A549 treated with dexamethasone at 1 μM for 4 hours (cell line): ENCODE data around the gene PCDHB7. TPM values are rescaled to one million over a fixed set of nuclear protein-coding genes. Genes with fewer than 3 reads are reported as not detected.

Experiments
- total RNA-seq: library from RNA; stranded (reverse); fragments of 200-300 nt; extraction: Qiagen RNA extraction; gene quantifications from 5 replicates; pipeline ENCODE4 v1.2.3, GENCODE V29; 2022

Gene PCDHB7
- 0.02 TPM in 1 of 5 replicates, not detected in the others for total RNA-seq

GRCh38 chr5:141172381-141173204, at the start of gene PCDHB7:
TSS of gene PCDHB7 (plus strand) at chr5:141172644. CDS start at chr5:141172836, 192 bp downstream.

GRCh38 chr5:141135030-141135717, 37.3 kb upstream of the PCDHB7 start, which contains the start of gene PCDHB5:
TSS of gene PCDHB5 (plus strand) at chr5:141135206. CDS start at chr5:141135435, 229 bp downstream.

GRCh38 chr5:141149812-141150211, 22.6 kb upstream of the PCDHB7 start, which contains the start of gene PCDHB6:
TSS of gene PCDHB6 (plus strand) at chr5:141150057. CDS start at chr5:141150258, 201 bp downstream.

GRCh38 chr5:141177577-141178191, 5.2 kb downstream of the PCDHB7 start, which contains the start of gene PCDHB8:
TSS of gene PCDHB8 (plus strand) at chr5:141177790. CDS start at chr5:141178035, 245 bp downstream.

GRCh38 chr5:141182248-141182647, 9.8 kb downstream of the PCDHB7 start, which contains the start of gene PCDHB16:
TSS of gene PCDHB16 (plus strand) at chr5:141182387. CDS start at chr5:141182560, 173 bp downstream.

GRCh38 chr5:141186897-141187512, 14.6 kb downstream of the PCDHB7 start, which contains the start of gene PCDHB9:
TSS of gene PCDHB9 (plus strand) at chr5:141187161. CDS start at chr5:141187319, 158 bp downstream.

GRCh38 chr5:141192110-141192725, 19.8 kb downstream of the PCDHB7 start, which contains the start of gene PCDHB10:
TSS of gene PCDHB10 (plus strand) at chr5:141192353. CDS start at chr5:141192553, 200 bp downstream.

GRCh38 chr5:141199359-141200235, 27.2 kb downstream of the PCDHB7 start, which contains the start of gene PCDHB11:
TSS of gene PCDHB11 (plus strand) at chr5:141199627. CDS start at chr5:141199775, 148 bp downstream.

GRCh38 chr5:141208478-141208877, 36.0 kb downstream of the PCDHB7 start, which contains the start of gene PCDHB12:
TSS of gene PCDHB12 (plus strand) at chr5:141208719. CDS start at chr5:141208908, 189 bp downstream.

GRCh38 chr5:141213656-141214339, 41.4 kb downstream of the PCDHB7 start, which contains the start of gene PCDHB13:
TSS of gene PCDHB13 (plus strand) at chr5:141213919. CDS start at chr5:141214124, 205 bp downstream.

GRCh38 chr5:141223112-141223783, 50.8 kb downstream of the PCDHB7 start, which contains the start of gene PCDHB14:
TSS of gene PCDHB14 (plus strand) at chr5:141223343. CDS start at chr5:141223506, 163 bp downstream.

Other genes with a start within 250 kb of the PCDHB7 start
- 1.5 to 2.7 TPM (median 2.2 TPM) in 5 replicates for gene PCDHAC1, start 246.3 kb upstream of the PCDHB7 start, total RNA-seq
- 3.2 to 4.6 TPM (median 4.2 TPM) in 5 replicates for gene PCDHAC2, start 206.2 kb upstream of the PCDHB7 start, total RNA-seq
- gene PCDHB1, start 121.3 kb upstream of the PCDHB7 start, total RNA-seq: not detected in 5 replicates
- 3.1 to 3.9 TPM (median 3.5 TPM) in 5 replicates for gene PCDHB2, start 78.0 kb upstream of the PCDHB7 start, total RNA-seq
- 0.04 to 0.30 TPM (median 0.15 TPM) in 4 of 5 replicates, not detected in the other for gene PCDHB3, start 72.2 kb upstream of the PCDHB7 start, total RNA-seq
- 0.02 to 0.12 TPM (median 0.02 TPM) in 3 of 5 replicates, not detected in the others for gene PCDHB4, start 50.8 kb upstream of the PCDHB7 start, total RNA-seq
- 1.1 to 1.6 TPM (median 1.4 TPM) in 5 replicates for gene PCDHB5, start 37.4 kb upstream of the PCDHB7 start, total RNA-seq
- gene PCDHB6, start 22.6 kb upstream of the PCDHB7 start, total RNA-seq: 0.74 to 1.2 TPM (median 0.88 TPM) in 5 replicates
- gene PCDHB8, start 5.1 kb downstream of the PCDHB7 start, total RNA-seq: 0.15 to 0.41 TPM (median 0.29 TPM) in 5 replicates
- 0.05 to 0.15 TPM (median 0.09 TPM) in 5 replicates for gene PCDHB16, start 9.7 kb downstream of the PCDHB7 start, total RNA-seq
- gene PCDHB9, start 14.5 kb downstream of the PCDHB7 start, total RNA-seq: 0.02 to 0.07 TPM in 2 of 5 replicates, not detected in the others
- gene PCDHB10, start 19.7 kb downstream of the PCDHB7 start, total RNA-seq: 0.06 to 0.08 TPM (median 0.07 TPM) in 3 of 5 replicates, not detected in the others
- gene PCDHB11, start 27.0 kb downstream of the PCDHB7 start, total RNA-seq: 0.07 to 0.08 TPM (median 0.07 TPM) in 4 of 5 replicates, not detected in the other
- gene PCDHB12, start 36.1 kb downstream of the PCDHB7 start, total RNA-seq: 0.03 to 0.05 TPM in 2 of 5 replicates, not detected in the others
- gene PCDHB13, start 41.3 kb downstream of the PCDHB7 start, total RNA-seq: 0.04 to 0.09 TPM (median 0.07 TPM) in 5 replicates
- gene PCDHB14, start 50.7 kb downstream of the PCDHB7 start, total RNA-seq: 0.01 to 0.09 TPM (median 0.06 TPM) in 5 replicates
- gene PCDHB15, start 72.8 kb downstream of the PCDHB7 start, total RNA-seq: 0.05 to 0.16 TPM (median 0.05 TPM) in 5 replicates
- gene SLC25A2, start 131.4 kb downstream of the PCDHB7 start, total RNA-seq: not detected in 5 replicates
- 61.8 to 74.9 TPM (median 70.3 TPM) in 5 replicates for gene TAF7, start 148.1 kb downstream of the PCDHB7 start, total RNA-seq
- gene PCDHGA1, start 157.9 kb downstream of the PCDHB7 start, total RNA-seq: 0.22 to 0.32 TPM (median 0.26 TPM) in 5 replicates
- 0.46 to 0.83 TPM (median 0.69 TPM) in 5 replicates for gene PCDHGA2, start 166.1 kb downstream of the PCDHB7 start, total RNA-seq
- 0.02 to 0.05 TPM (median 0.03 TPM) in 4 of 5 replicates, not detected in the other for gene PCDHGA3, start 171.2 kb downstream of the PCDHB7 start, total RNA-seq
- 1.5 to 2.2 TPM (median 1.8 TPM) in 5 replicates for gene PCDHGB1, start 177.5 kb downstream of the PCDHB7 start, total RNA-seq
- 0.08 to 0.21 TPM (median 0.14 TPM) in 5 replicates for gene PCDHGA4, start 182.4 kb downstream of the PCDHB7 start, total RNA-seq
- 0.05 to 0.16 TPM (median 0.11 TPM) in 5 replicates for gene PCDHGB2, start 187.3 kb downstream of the PCDHB7 start, total RNA-seq
- 0.09 to 0.21 TPM (median 0.15 TPM) in 5 replicates for gene PCDHGA5, start 191.5 kb downstream of the PCDHB7 start, total RNA-seq
- 0.09 to 0.43 TPM (median 0.21 TPM) in 5 replicates for gene PCDHGB3, start 197.6 kb downstream of the PCDHB7 start, total RNA-seq
- 0.12 to 0.32 TPM (median 0.29 TPM) in 5 replicates for gene PCDHGA6, start 201.2 kb downstream of the PCDHB7 start, total RNA-seq
- gene PCDHGA7, start 210.1 kb downstream of the PCDHB7 start, total RNA-seq: 0.73 to 1.1 TPM (median 0.95 TPM) in 5 replicates
- 0.50 to 1.2 TPM (median 0.97 TPM) in 5 replicates for gene PCDHGB4, start 215.1 kb downstream of the PCDHB7 start, total RNA-seq
- gene PCDHGA8, start 220.0 kb downstream of the PCDHB7 start, total RNA-seq: 0.03 to 0.05 TPM (median 0.04 TPM) in 3 of 5 replicates, not detected in the others
- gene PCDHGB5, start 225.3 kb downstream of the PCDHB7 start, total RNA-seq: 2.0 to 2.7 TPM (median 2.5 TPM) in 5 replicates
- gene PCDHGA9, start 230.1 kb downstream of the PCDHB7 start, total RNA-seq: 0.04 to 0.07 TPM (median 0.05 TPM) in 4 of 5 replicates, not detected in the other
- gene PCDHGB6, start 235.4 kb downstream of the PCDHB7 start, total RNA-seq: 0.08 to 0.15 TPM (median 0.13 TPM) in 5 replicates
- gene PCDHGA10, start 240.3 kb downstream of the PCDHB7 start, total RNA-seq: 0.02 TPM in 2 of 5 replicates, not detected in the others
- 0.02 to 0.11 TPM (median 0.07 TPM) in 5 replicates for gene PCDHGB7, start 245.0 kb downstream of the PCDHB7 start, total RNA-seq
- 0.02 to 0.03 TPM in 2 of 5 replicates, not detected in the others for gene PCDHGA11, start 248.4 kb downstream of the PCDHB7 start, total RNA-seq